ENCODE measurements around the gene JAKMIP1. TPM values are rescaled to one million over a fixed set of nuclear protein-coding genes. Genes with fewer than 3 reads are reported as not detected.

JAKMIP1 gene
- total RNA-seq, 2 experiments from 2014 or later: 5.6 to 6.3 TPM

DNA sequence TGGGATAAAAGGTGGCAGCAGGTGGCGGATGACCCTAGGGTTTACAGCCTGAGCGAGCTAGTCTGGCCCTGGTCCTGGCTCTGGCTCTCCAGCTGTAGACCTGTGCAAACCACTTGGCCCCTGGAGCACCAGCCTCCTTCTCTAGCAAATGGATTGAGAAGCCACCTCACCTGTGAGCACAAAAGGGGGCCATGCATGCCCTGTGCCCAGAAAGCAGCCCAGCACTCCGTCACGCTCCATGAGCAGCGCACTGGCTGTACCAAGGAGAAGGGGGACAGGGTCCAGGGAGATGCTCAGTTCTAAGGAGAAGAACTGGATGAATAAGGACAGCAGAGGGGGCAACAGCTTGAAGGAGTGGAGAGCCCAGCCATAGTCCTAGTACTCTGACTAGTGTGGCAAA, 135.2 kb downstream of the JAKMIP1 start:
- intact Hi-C loops (cut with micrococcal nuclease): no loop called here
- no peaks in the 10 kb centered on the region for H3K36me3 Mint-ChIP-seq (ENCODE audit: low read depth)
- ChIA-PET CTCF (no interaction called here), POLR2A (no interaction called here)
- no peak overlapping the region for H3K4me3 Mint-ChIP-seq
- H3K27ac Mint-ChIP-seq: no peak overlapping the region
- ATAC-seq (no peak), DNase-seq (no peak)
- peaks cover 7% of the 10 kb centered on the region for H3K9me3 Mint-ChIP-seq
- H3K27me3 Mint-ChIP-seq: no peaks in the 10 kb centered on the region
- no peaks in the 10 kb centered on the region for H3K4me1 Mint-ChIP-seq (ENCODE audit: low read depth)
- TF ChIP-seq, protein P1, sequence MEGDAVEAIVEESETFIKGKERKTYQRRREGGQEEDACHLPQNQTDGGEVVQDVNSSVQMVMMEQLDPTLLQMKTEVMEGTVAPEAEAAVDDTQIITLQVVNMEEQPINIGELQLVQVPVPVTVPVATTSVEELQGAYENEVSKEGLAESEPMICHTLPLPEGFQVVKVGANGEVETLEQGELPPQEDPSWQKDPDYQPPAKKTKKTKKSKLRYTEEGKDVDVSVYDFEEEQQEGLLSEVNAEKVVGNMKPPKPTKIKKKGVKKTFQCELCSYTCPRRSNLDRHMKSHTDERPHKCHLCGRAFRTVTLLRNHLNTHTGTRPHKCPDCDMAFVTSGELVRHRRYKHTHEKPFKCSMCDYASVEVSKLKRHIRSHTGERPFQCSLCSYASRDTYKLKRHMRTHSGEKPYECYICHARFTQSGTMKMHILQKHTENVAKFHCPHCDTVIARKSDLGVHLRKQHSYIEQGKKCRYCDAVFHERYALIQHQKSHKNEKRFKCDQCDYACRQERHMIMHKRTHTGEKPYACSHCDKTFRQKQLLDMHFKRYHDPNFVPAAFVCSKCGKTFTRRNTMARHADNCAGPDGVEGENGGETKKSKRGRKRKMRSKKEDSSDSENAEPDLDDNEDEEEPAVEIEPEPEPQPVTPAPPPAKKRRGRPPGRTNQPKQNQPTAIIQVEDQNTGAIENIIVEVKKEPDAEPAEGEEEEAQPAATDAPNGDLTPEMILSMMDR (IDR thresholded peaks at IDR 0.05): no peak

DNA sequence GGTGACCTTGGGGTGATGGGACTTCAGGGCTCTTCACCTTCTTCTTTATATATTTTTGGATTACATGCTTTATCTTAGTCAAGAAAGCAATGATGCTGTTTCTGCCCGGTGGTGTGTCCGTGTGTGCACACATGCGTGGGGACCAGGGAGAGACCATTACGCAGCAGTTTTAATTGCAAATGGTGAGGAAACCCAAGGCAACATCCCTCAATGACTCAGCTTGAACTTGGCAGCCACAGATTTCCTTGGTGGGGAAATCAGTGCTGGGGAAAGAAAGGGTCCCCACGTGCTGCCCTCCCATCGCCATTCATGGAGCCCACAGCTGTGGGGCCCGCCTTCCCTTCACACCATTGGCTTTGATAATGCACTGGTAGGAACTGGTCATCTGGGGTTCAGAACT, 136.0 kb downstream of the JAKMIP1 start:
- POLR2A ChIA-PET: no interaction called here
- intact Hi-C loops (cut with micrococcal nuclease): no loop called here

DNA sequence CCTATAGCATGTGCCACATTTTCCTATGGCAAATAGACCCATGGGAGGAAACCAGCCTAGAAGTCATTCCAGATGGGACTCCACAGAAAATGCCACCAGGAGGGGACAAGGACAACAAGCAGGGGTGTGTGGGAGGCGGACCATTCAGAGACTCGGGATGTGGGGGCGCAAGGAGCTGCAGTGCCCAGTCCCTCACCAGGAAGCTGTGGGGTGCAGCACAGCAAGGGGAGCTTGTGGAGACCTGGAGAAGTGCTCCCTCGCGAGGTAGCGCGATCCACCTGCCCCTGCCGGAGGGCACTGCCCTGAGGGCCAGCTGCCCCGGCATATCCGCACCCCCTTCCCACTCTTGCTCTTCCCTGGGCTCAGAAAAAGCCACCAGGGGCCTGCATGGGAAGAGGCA, 136.7 kb downstream of the JAKMIP1 start:
- CTCF ChIA-PET: no interaction called here
- no peak overlapping the region for H3K4me3 Mint-ChIP-seq
- TF ChIP-seq, protein P1 (IDR thresholded peaks at IDR 0.05): no peak
- DNase-seq (no peak), ATAC-seq (no peak)
- POLR2A ChIA-PET: no interaction called here
- intact Hi-C loops (cut with micrococcal nuclease): no loop called here
- no peaks in the 10 kb centered on the region for H3K4me1 Mint-ChIP-seq (ENCODE audit: low read depth)
- H3K9me3 Mint-ChIP-seq: peaks cover 16% of the 10 kb centered on the region
- H3K27ac Mint-ChIP-seq: no peak overlapping the region
- peaks cover 6% of the 10 kb centered on the region for H3K36me3 Mint-ChIP-seq (ENCODE audit: low read depth)
- no peaks in the 10 kb centered on the region for H3K27me3 Mint-ChIP-seq

More for the DNA sequence above, 136.0 kb downstream of the JAKMIP1 start:
- H3K36me3 Mint-ChIP-seq (ENCODE audit: low read depth): peaks cover 1% of the 10 kb centered on the region
- no peak for ATAC-seq
- H3K27me3 Mint-ChIP-seq: no peaks in the 10 kb centered on the region
- no peak overlapping the region for H3K4me3 Mint-ChIP-seq
- H3K9me3 Mint-ChIP-seq: peaks cover 10% of the 10 kb centered on the region
- no peaks in the 10 kb centered on the region for H3K4me1 Mint-ChIP-seq (ENCODE audit: low read depth)
- CTCF ChIA-PET: no interaction called here
- DNase-seq: no peak
- TF ChIP-seq, protein P1 (IDR thresholded peaks at IDR 0.05): no peak
- H3K27ac Mint-ChIP-seq: no peak overlapping the region

DNA sequence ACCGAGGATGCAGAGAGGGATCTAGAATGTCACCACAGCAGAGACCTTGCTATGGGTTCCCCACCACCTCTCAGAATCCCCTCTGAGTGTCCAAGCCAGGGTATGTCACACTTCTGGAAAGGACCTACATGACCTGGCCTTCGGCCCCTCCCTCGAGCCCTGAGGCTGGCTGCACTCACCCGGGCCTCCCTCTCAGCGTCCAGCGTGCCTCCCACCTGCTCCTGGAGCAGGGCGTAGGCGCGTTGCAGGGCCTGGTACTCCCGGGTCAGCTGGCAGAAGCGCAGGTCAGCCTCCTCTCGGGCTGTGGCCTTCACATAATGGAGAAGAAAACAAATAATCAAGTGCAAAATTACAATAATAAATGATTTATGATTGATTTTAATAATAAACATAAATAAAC, 138.2 kb downstream of the JAKMIP1 start:
- POLR2A ChIA-PET: no interaction called here
- TF ChIP-seq, protein P1 (IDR thresholded peaks at IDR 0.05): no peak
- Mint-ChIP-seq H3K9me3 (peaks cover 22% of the 10 kb centered on the region), H3K4me3 (no peak overlapping the region), H3K36me3 (ENCODE audit: low read depth) (peaks cover 12% of the 10 kb centered on the region), H3K27ac (no peak overlapping the region), H3K27me3 (no peaks in the 10 kb centered on the region), H3K4me1 (ENCODE audit: low read depth) (no peaks in the 10 kb centered on the region)
- DNase-seq (no peak), ATAC-seq (no peak)
- CTCF ChIA-PET: no interaction called here
- intact Hi-C loops (cut with micrococcal nuclease): no loop called here

DNA sequence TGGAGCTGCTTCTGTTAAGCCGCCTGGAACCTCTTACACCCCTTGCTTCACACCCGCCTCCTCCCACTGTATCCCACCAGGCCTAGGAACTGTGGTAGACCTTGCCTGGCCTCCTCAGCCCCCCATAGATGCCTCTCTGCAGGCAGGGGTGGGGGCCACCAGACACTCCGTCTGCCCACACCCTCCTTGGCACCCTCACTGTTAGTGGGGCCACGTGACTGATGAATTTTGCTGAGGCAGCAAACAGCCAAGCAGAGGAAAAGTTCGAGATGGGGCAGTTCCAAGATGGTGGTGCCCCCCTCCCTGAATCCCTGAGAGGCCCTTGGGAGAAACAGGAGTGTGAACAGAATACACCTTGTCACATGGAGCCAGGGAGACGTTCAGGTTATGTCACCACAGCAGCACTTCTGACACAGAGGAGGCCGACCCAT, 141.0 kb downstream of the JAKMIP1 start:
- Mint-ChIP-seq H3K4me3 (no peak overlapping the region), H3K27ac (no peak overlapping the region), H3K36me3 (ENCODE audit: low read depth) (peaks cover 12% of the 10 kb centered on the region)

More for the DNA sequence above, 141.0 kb downstream of the JAKMIP1 start:
- Mint-ChIP-seq H3K27me3 (no peaks in the 10 kb centered on the region), H3K4me1 (ENCODE audit: low read depth) (no peaks in the 10 kb centered on the region), H3K9me3 (peaks cover 22% of the 10 kb centered on the region)
- intact Hi-C loops (cut with micrococcal nuclease): no loop called here
- DNase-seq: no peak
- CTCF ChIA-PET: no interaction called here
- POLR2A ChIA-PET: no interaction called here
- TF ChIP-seq, protein P1 (IDR thresholded peaks at IDR 0.05): no peak
- ATAC-seq: no peak
